HepG2 (cell line): ENCODE data around the gene AHSP. TPM values are rescaled to one million over a fixed set of nuclear protein-coding genes. Genes with fewer than 3 reads are reported as not detected.

Source experiments
- ATAC-seq: fragments of 200-7000 bp; cut with Tn5 transposase; 3 replicates; pipeline ENCODE4 v1.9.1; 2020; ENCODE audit warnings: mild to moderate bottlenecking, moderate library complexity
- BruUV-seq: library from RNA; stranded (reverse); fragments of 400-500 nt; replicated peaks from 2 replicates; lab custom pipeline; 2021; lab: Mats Ljungman, UMichigan
- CTCF ChIA-PET: fragments of 300-600 bp; formaldehyde crosslinking; extraction: SDS; loops from one replicate; lab custom pipeline; 2021; ENCODE audit warnings: low total read pairs, inconsistent platforms, low intra/inter-chr PET ratio; lab: Yijun Ruan, JAX
- POLR2A ChIA-PET: fragments of 350-600 bp; sonication (Branson Sonifier 250); formaldehyde crosslinking; loops from one replicate; lab custom pipeline; 2020; ENCODE audit warnings: antibody characterized with exemption, inconsistent platforms; lab: Yijun Ruan, JAX
- DNase-seq: peaks from one replicate; pipeline ENCODE4 v3.0.0-alpha.2; 2015; ENCODE audit warnings: low spot score
- FAIRE-seq: peaks from 3 replicates; lab custom pipeline; 2011; peaks lifted over from hg19 to GRCh38; lab: Jason Lieb, UNC
- H2AFZ ChIP-seq: one replicate; pipeline ENCODE4 v1.6.1; 2011; ENCODE audit warnings: low read length, inconsistent platforms
- H3K27ac ChIP-seq: fragments of 300-600 bp; 3 replicates; pipeline ENCODE4 v1.8.0; 2011; ENCODE audit warnings: mixed run types, mild to moderate bottlenecking, mixed read lengths, low read length, inconsistent platforms; ENCODE audit not compliant: insufficient read depth; ENCODE audit errors: extremely low read length
- H3K27me3 ChIP-seq, 2 experiments: fragments of 200-600 bp in 1 of 2; 2 replicates in 1 of 2; 3 replicates in 1 of 2; pipeline versions ENCODE4 v1.6.0 to v1.8.0; 2011; ENCODE audit warnings: low read length in 2 of 2, mild to moderate bottlenecking in 2 of 2, moderate library complexity in 2 of 2, inconsistent platforms in 1 of 2; ENCODE audit not compliant: insufficient read depth in 2 of 2, control insufficient read depth in 1 of 2
- H3K36me3 ChIP-seq, 2 experiments: fragments of 200-600 bp in 1 of 2; replicated peaks in 1 of 2; 2 replicates in 1 of 2; 3 replicates in 1 of 2; pipeline versions ENCODE4 v1.5.1 to v1.8.0; 2011; ENCODE audit warnings: low read length in 2 of 2, inconsistent platforms in 1 of 2; ENCODE audit not compliant: insufficient read depth in 2 of 2, control insufficient read depth in 1 of 2
- H3K4me1 ChIP-seq: 2 replicates; pipeline ENCODE4 v1.5.1; 2012; ENCODE audit warnings: low read length, inconsistent platforms; ENCODE audit not compliant: insufficient read depth
- H3K4me2 ChIP-seq: 2 replicates; pipeline ENCODE4 v1.6.0; 2011; ENCODE audit warnings: low read depth, low read length, inconsistent platforms
- H3K4me3 ChIP-seq, 3 experiments: fragments of 200-600 bp in 1 of 3; sonication (generic), shearing (Covaris generic) in 1 of 3; replicated peaks in 1 of 3; 2 replicates each; pipeline ENCODE4 v1.5.1; 2011 to 2016; ENCODE audit warnings: low read length in 3 of 3, inconsistent platforms in 2 of 3, low read depth in 2 of 3, mild to moderate bottlenecking in 2 of 3, control low read depth in 1 of 3, mixed read lengths in 1 of 3; ENCODE audit not compliant: insufficient read depth in 1 of 3
- H3K79me2 ChIP-seq: one replicate; pipeline ENCODE4 v1.6.1; 2011; ENCODE audit warnings: low read length, inconsistent platforms; ENCODE audit not compliant: insufficient read depth
- H3K9ac ChIP-seq: 2 replicates; pipeline ENCODE4 v1.6.0; 2011; ENCODE audit warnings: mild to moderate bottlenecking, low read depth, low read length, inconsistent platforms; ENCODE audit not compliant: insufficient read depth
- H3K9me3 ChIP-seq: 2 replicates; pipeline ENCODE4 v1.5.1; 2012; ENCODE audit warnings: mild to moderate bottlenecking, low read length
- H4K20me1 ChIP-seq: 2 replicates; pipeline ENCODE4 v1.6.0; 2011; ENCODE audit warnings: inconsistent platforms, mild to moderate bottlenecking, low read length, moderate library complexity; ENCODE audit not compliant: insufficient read depth
- ATRX ChIP-seq: sonication (generic); formaldehyde crosslinking; IDR thresholded peaks from 2 replicates; pipeline ENCODE4 v1.4.0; 2020; ENCODE audit warnings: missing genetic modification reagents, borderline replicate concordance
- HOXA9 ChIP-seq: sonication (generic); formaldehyde crosslinking; IDR thresholded peaks from 2 replicates; pipeline ENCODE4 v1.8.1; 2022; ENCODE audit warnings: missing genetic modification reagents, mild to moderate bottlenecking, moderate library complexity, borderline replicate concordance
- HOXD1 ChIP-seq: sonication (generic); formaldehyde crosslinking; IDR thresholded peaks from 2 replicates; pipeline ENCODE4 v1.5.0; 2020; ENCODE audit warnings: missing genetic modification reagents
- NCOA2 ChIP-seq: sonication (generic); formaldehyde crosslinking; IDR thresholded peaks from 2 replicates; pipeline ENCODE4 v1.8.0; 2022; ENCODE audit warnings: inconsistent platforms
- TFAP4 ChIP-seq: sonication (generic); IDR thresholded peaks from 2 replicates; pipeline ENCODE4 v1.6.1; 2016; ENCODE audit warnings: low read depth, borderline replicate concordance
- TGIF2 ChIP-seq: IDR thresholded peaks from 2 replicates; pipeline ENCODE4 v1.6.1; 2016; ENCODE audit warnings: control low read depth, missing compliant biosample characterization
- XRCC5 ChIP-seq: fragments of 200-400 bp; formaldehyde crosslinking; optimal IDR thresholded peaks from 2 replicates; pipeline ENCODE3; 2017; ENCODE audit warnings: mild to moderate bottlenecking, low read length
- ZNF432 ChIP-seq: sonication (generic); formaldehyde crosslinking; IDR thresholded peaks from 2 replicates; pipeline ENCODE4 v1.5.0; 2020; ENCODE audit warnings: missing genetic modification reagents, mild to moderate bottlenecking, borderline replicate concordance
- ZNF530 ChIP-seq: sonication (generic); formaldehyde crosslinking; IDR thresholded peaks from 2 replicates; pipeline ENCODE4 v1.5.0; 2020; ENCODE audit warnings: low read depth, mild to moderate bottlenecking, missing genetic modification reagents
- ZNF572 ChIP-seq: sonication (generic); formaldehyde crosslinking; IDR thresholded peaks from 2 replicates; pipeline ENCODE4 v1.5.1; 2020; ENCODE audit warnings: mild to moderate bottlenecking, missing genetic modification reagents
- ZNF766 ChIP-seq: sonication (generic); formaldehyde crosslinking; IDR thresholded peaks from 2 replicates; pipeline ENCODE4 v1.5.0; 2020; ENCODE audit warnings: missing genetic modification reagents, borderline replicate concordance
- WGBS: methylation state at CpG from one replicate; pipeline ENCODE4 v1.1.6; 2017; ENCODE audit warnings: low lambda C conversion rate; 5-methylcytosine and 5-hydroxymethylcytosine counted together
- in situ Hi-C: cut with HindIII; loops from 2 replicates; pipeline ENCODE4 v1.10.0; 2017; ENCODE audit warnings: low pct_unique_long_range_greater_than_20kb; ENCODE audit not compliant: extremely low pct_ligation_motif_present
- intact Hi-C: fragments of 100-400 bp; cut with micrococcal nuclease; formaldehyde crosslinking; loops from one replicate; pipeline ENCODE4 v1.10.0; 2022; ENCODE audit not compliant: unreplicated experiment
- polyA plus RNA-seq, 8 experiments: library from polyadenylated mRNA; depleted of rRNA in 3 of 8; stranded (reverse) in 7 of 8; unstranded in 1 of 8; fragments of >200 nt; fragmentation: Illumina TruSeq in 4 of 8; extraction: Trizol in 4 of 8; gene quantifications; 2 replicates each; pipeline versions ENCODE4 v1.2.1 to v1.2.3, GENCODE V29; 2011 to 2016; ENCODE audit warnings: low read depth in 4 of 8, missing spikeins in 1 of 8, mixed read lengths in 1 of 8; ENCODE audit not compliant: insufficient read depth in 1 of 8
- total RNA-seq, 5 experiments: library from RNA; depleted of rRNA; stranded (reverse); fragments of >200 nt; fragmentation: Illumina TruSeq; extraction: Trizol; gene quantifications; 2 replicates each; pipeline ENCODE4 v1.2.3, GENCODE V29; 2016; ENCODE audit warnings: low read depth in 1 of 5

AHSP gene
- total and polyA plus RNA-seq, 2 of the 13 experiments (the other 11 are each of a cell fraction or from before 2014, with no cell fraction given), result not detected

GRCh38 chr16:31525113-31525512, 2.6 kb upstream of the AHSP start:
- Histone ChIP-seq H3K27me3 (peaks cover 0 to 51% of the 10 kb centered on the region in 2 experiments; a peak in 4 of 5 replicates), H3K36me3 (no peaks in the 10 kb centered on the region), H3K4me3 (no peak overlapping the region), H3K4me1 (peaks cover 14% of the 10 kb centered on the region), H3K9ac (no peak overlapping the region), H2AFZ (no peak overlapping the region), H3K9me3 (no peaks in the 10 kb centered on the region), H3K4me2 (no peak overlapping the region), H3K79me2 (no peaks in the 10 kb centered on the region), H3K27ac (no peak overlapping the region), H4K20me1 (no peaks in the 10 kb centered on the region)
- CTCF ChIA-PET, result no interaction called here
- in situ Hi-C loops (no loop called here), intact Hi-C loops (no loop called here)
- 36% methylated on average over 3 of the region's 3 CpGs for WGBS
- DNase-seq, result no peak
- no peak for TF ChIP-seq ZNF432 (CRISPR knock-in tag)
- no peak for TF ChIP-seq HOXD1
- ATAC-seq, result no peak
- FAIRE-seq, result no peak
- BruUV-seq, result no TSS peak
- POLR2A ChIA-PET, result no interaction called here

- Histone ChIP-seq H2AFZ (no peak overlapping the region), H3K4me3 (no peak overlapping the region), H3K9ac (no peak overlapping the region), H3K4me1 (peaks cover 26% of the 10 kb centered on the region), H3K27ac (no peak overlapping the region), H4K20me1 (no peaks in the 10 kb centered on the region), H3K27me3 (peaks cover 0 to 33% of the 10 kb centered on the region in 2 experiments; a peak in 4 of 5 replicates), H3K4me2 (peak overlapping the region; percentile 45; the same call in 1 of the 2 replicates), H3K79me2 (no peaks in the 10 kb centered on the region), H3K9me3 (no peaks in the 10 kb centered on the region), H3K36me3 (no peaks in the 10 kb centered on the region)
- ChIA-PET POLR2A (interaction anchor here (0.9 to 1.1 kb wide), 2 partner anchors 18 to 184 kb away, joined by 3 read pairs; a partner anchor contains a TSS), CTCF (no interaction called here)
- no peak for FAIRE-seq
- intact Hi-C loops (no loop called here), in situ Hi-C loops (no loop called here)
- TF ChIP-seq ZNF530 (CRISPR knock-in tag) (no peak), XRCC5 (no peak), TFAP4 (no peak), ZNF572 (CRISPR knock-in tag) (no peak), ATRX (CRISPR knock-in tag) (no peak), HOXA9 (CRISPR knock-in tag) (no peak), NCOA2 (CRISPR knock-in tag) (no peak), TGIF2 (no peak), ZNF766 (no peak)
- WGBS, result 5% methylated on average over 9 of the region's 11 CpGs
- no peak for DNase-seq
- ATAC-seq, result peak; percentile 25
- no TSS peak for BruUV-seq
These were observed 915 bp downstream of the AHSP start for GRCh38 chr16:31528523-31529107.
